Colon (tissue), 2 donors: ENCODE measurements around the gene DGKB.

Source experiments
- FAIRE-seq: peaks from 2 replicates; lab custom pipeline; 2012; peaks lifted over from hg19 to GRCh38; lab: Jason Lieb, UNC
- donor health status: control.
- donor health status: control.

Gene DGKB

GRCh38 chr7:14760730-14761478 lies 141.6 kb downstream of the DGKB start:
- no peak for FAIRE-seq

GRCh38 chr7:14759785-14760184 lies 142.8 kb downstream of the DGKB start:
- no peak for FAIRE-seq

GRCh38 chr7:14754631-14755030 lies 147.9 kb downstream of the DGKB start:
- FAIRE-seq, result no peak

GRCh38 chr7:14752301-14752700 lies 150.2 kb downstream of the DGKB start:
- no peak for FAIRE-seq

- no peak for FAIRE-seq
These were observed 151.1 kb downstream of the DGKB start for GRCh38 chr7:14751461-14751860.

- no peak for FAIRE-seq
These were observed 154.1 kb downstream of the DGKB start for GRCh38 chr7:14748461-14748860.

GRCh38 chr7:14747701-14748100 lies 154.8 kb downstream of the DGKB start:
- FAIRE-seq, result no peak

GRCh38 chr7:14745076-14745475 lies 157.5 kb downstream of the DGKB start:
- no peak for FAIRE-seq

GRCh38 chr7:14740606-14741005 lies 161.9 kb downstream of the DGKB start:
- FAIRE-seq, result no peak

- FAIRE-seq, result no peak
These were observed 162.7 kb downstream of the DGKB start for GRCh38 chr7:14739841-14740185.

GRCh38 chr7:14739168-14739840 lies 163.2 kb downstream of the DGKB start:
- FAIRE-seq, result no peak

GRCh38 chr7:14738086-14738485 lies 164.5 kb downstream of the DGKB start:
- FAIRE-seq, result no peak

GRCh38 chr7:14734839-14735321 lies 167.7 kb downstream of the DGKB start:
- FAIRE-seq, result no peak

GRCh38 chr7:14720785-14721184 lies 181.8 kb downstream of the DGKB start:
- no peak for FAIRE-seq

GRCh38 chr7:14717816-14718215 lies 184.7 kb downstream of the DGKB start:
- no peak for FAIRE-seq

- no peak for FAIRE-seq
These were observed 185.4 kb downstream of the DGKB start for GRCh38 chr7:14717169-14717568.

GRCh38 chr7:14714161-14714728 lies 188.3 kb downstream of the DGKB start:
- no peak for FAIRE-seq

- FAIRE-seq, result no peak
These were observed 204.3 kb downstream of the DGKB start for GRCh38 chr7:14698239-14698638.

GRCh38 chr7:14697684-14698083 lies 204.9 kb downstream of the DGKB start:
- no peak for FAIRE-seq

- FAIRE-seq, result peak; percentile 77
These were observed 210.9 kb downstream of the DGKB start for GRCh38 chr7:14691597-14692203.

GRCh38 chr7:14691034-14691433 lies 211.5 kb downstream of the DGKB start:
- no peak for FAIRE-seq

- FAIRE-seq, result no peak
These were observed 212.1 kb downstream of the DGKB start for GRCh38 chr7:14690486-14690885.

- no peak for FAIRE-seq
These were observed 212.5 kb downstream of the DGKB start for GRCh38 chr7:14690075-14690474.
